ENCODE data around the gene RSPH3.

DNA sequence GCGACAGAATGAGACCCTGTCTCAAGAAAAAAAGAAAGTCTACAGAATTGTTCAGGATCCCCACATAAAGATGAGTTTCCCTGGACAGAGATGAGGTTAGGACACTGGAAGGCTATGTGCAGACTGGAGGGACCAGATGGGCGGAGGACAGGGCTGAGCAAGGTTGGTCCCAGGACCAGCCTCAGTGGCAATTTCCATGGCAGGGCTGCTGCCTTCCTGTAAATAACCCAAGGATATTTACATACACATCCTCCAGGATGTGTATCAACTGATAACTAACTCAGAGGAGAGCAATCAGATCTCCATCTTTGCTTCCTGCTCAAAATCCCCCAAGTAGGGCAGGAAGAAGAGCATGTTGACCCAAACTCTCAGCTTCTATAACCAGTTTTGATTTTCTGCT, 58.8 kb downstream of the RSPH3 start:
- TF ChIP-seq POLR2A (IDR thresholded peaks at IDR 0.05; ENCODE audit: borderline replicate concordance, extremely low read depth, insufficient read depth, insufficient read length) = no peak
- TF ChIP-seq CTCF (IDR thresholded peaks at IDR 0.05 in 2 of 3, conservative IDR thresholded peaks at IDR 0.05 in 1 of 3; ENCODE audit: borderline replicate concordance in 1 of 3, insufficient read depth in 1 of 3, low read depth in 2 of 3, low read length in 2 of 3) = no peak
- TF ChIP-seq SRF (IDR thresholded peaks at IDR 0.05; ENCODE audit: low read depth) = no peak
- no peak for TF ChIP-seq CEBPB (IDR thresholded peaks at IDR 0.05; ENCODE audit: low read depth)

All from HCT116 (cell line).